ENCODE data around the gene LINGO3. TPM values are rescaled to one million over a fixed set of nuclear protein-coding genes. Genes with fewer than 3 reads are reported as not detected.

Gene LINGO3
- total RNA-seq, 3 donors from 2014 or later (not counting 1 experiment from before 2014, with no cell fraction given): 0.68 to 1.0 (median 0.84) TPM

DNA sequence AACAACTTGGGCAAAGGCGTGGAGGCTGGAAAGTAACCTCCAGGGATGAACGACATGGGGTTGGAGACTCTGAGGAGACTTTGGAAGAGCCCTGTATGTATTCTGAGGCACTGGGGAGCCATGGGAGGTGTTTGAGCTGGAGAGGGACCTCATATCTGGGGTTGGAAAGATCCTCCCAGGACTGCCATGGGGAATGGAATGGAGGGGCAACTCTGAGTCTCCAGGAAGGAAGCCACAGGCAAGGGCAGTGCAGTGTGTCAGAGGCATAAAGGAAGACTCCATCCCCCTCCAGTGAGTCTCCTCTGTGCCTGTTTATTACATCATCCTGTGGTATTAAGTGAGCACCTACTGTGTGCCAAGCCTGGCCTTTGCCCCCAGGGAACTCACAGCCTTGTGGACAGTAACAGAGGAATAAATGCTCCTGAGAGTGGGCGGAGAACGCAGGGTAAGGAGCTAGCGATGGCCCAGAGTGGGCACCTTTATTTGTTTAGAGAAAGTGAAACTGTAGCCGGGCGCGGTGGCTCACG lies 33.7 kb downstream of the LINGO3 start:
- Mint-ChIP-seq H3K4me1 (peaks cover 26 to 65% of the 10 kb centered on the region in 2 donors), H3K36me3 (no peaks in the 10 kb centered on the region), H3K9me3 (no peaks in the 10 kb centered on the region), H3K27ac (peak overlapping the region; percentile 87 to 97), H3K4me3 (peak overlapping the region; percentile 75), H3K27me3 (ENCODE audit: low read depth in 2 of 2) (no peaks in the 10 kb centered on the region)
- 88% methylated on average over 9 of the region's 9 CpGs for WGBS (ENCODE audit: insufficient coverage)
- no peaks in the 10 kb centered on the region for H3K9me3 ChIP-seq (ENCODE audit: control insufficient read depth, insufficient read depth, low read length)
- intact Hi-C loops (cut with micrococcal nuclease): loop anchor here (10.0 kb wide), 1 partner anchor 51 kb away; the partner anchor contains the start of genes LSM7 and SPPL2B
- H3K4me1 ChIP-seq (ENCODE audit: control insufficient read depth, insufficient read depth, low read length): peaks cover 45% of the 10 kb centered on the region
- TF ChIP-seq, protein P1, sequence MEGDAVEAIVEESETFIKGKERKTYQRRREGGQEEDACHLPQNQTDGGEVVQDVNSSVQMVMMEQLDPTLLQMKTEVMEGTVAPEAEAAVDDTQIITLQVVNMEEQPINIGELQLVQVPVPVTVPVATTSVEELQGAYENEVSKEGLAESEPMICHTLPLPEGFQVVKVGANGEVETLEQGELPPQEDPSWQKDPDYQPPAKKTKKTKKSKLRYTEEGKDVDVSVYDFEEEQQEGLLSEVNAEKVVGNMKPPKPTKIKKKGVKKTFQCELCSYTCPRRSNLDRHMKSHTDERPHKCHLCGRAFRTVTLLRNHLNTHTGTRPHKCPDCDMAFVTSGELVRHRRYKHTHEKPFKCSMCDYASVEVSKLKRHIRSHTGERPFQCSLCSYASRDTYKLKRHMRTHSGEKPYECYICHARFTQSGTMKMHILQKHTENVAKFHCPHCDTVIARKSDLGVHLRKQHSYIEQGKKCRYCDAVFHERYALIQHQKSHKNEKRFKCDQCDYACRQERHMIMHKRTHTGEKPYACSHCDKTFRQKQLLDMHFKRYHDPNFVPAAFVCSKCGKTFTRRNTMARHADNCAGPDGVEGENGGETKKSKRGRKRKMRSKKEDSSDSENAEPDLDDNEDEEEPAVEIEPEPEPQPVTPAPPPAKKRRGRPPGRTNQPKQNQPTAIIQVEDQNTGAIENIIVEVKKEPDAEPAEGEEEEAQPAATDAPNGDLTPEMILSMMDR (IDR thresholded peaks at IDR 0.05): no peak
- peak overlapping the region; percentile 33 for H3K27ac ChIP-seq (ENCODE audit: low read length)
- peaks cover 20% of the 10 kb centered on the region for H3K36me3 ChIP-seq (ENCODE audit: control insufficient read depth, insufficient read depth, low read length)
- no peaks in the 10 kb centered on the region for H3K27me3 ChIP-seq (ENCODE audit: control insufficient read depth, insufficient read depth, low read length)
- no peak overlapping the region for H3K4me3 ChIP-seq (ENCODE audit: low read length)
- DNase-seq (no peak), ATAC-seq (no peak)

DNA sequence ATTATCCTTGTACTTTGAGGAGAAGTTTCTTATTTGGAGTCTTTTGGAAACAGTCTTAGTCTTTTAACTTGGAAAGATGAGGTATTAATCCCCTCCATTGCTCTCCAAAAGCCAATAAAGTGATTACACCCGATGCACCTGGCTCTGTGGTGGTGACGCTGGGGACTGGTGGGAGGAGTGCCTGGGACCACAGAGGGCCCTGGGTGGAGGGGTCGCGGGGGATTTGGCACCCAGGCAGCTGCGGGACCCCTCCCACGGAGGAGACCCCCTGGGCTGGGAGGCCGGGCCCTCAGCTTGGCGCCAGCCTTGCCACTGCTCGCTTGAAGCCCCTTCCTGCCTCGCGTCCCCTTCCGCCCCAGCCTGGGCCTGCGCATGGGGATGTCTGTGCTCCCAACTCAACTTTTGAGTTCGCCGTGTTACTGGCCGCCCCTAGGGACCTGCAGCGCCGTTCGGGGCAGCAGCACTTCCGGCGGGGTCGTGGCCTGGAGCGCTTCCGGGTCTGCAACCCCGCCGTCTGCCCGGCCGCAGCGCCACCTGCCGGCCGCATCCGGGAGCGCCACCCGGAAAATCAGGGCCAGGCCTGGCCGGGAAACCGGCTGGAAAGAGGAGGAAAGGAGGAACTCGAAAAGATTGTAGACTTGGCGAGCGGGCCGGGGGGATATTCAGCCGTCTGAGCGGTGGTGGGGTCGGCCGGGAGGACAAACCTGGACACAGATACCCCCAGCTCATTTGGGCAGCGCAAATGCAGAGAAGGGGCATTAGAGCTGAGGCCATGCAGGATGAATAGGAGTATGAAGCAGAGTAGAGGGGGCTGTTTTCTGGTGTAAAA lies 34.4 kb downstream of the LINGO3 start:
- Histone ChIP-seq H3K36me3 (ENCODE audit: control insufficient read depth, insufficient read depth, low read length) (peaks cover 20% of the 10 kb centered on the region), H3K27ac (ENCODE audit: low read length) (peak overlapping the region; percentile 48), H3K27me3 (ENCODE audit: control insufficient read depth, insufficient read depth, low read length) (no peaks in the 10 kb centered on the region), H3K4me1 (ENCODE audit: control insufficient read depth, insufficient read depth, low read length) (peaks cover 48% of the 10 kb centered on the region), H3K9me3 (ENCODE audit: control insufficient read depth, insufficient read depth, low read length) (no peaks in the 10 kb centered on the region), H3K4me3 (ENCODE audit: low read length) (peak overlapping the region; percentile 1)
- H3K36me3 Mint-ChIP-seq: no peaks in the 10 kb centered on the region
- 13% methylated on average over 45 of the region's 45 CpGs for WGBS (ENCODE audit: insufficient coverage)
- H3K9me3 Mint-ChIP-seq: no peaks in the 10 kb centered on the region
- H3K27me3 Mint-ChIP-seq (ENCODE audit: low read depth in 2 of 2): no peaks in the 10 kb centered on the region
- DNase-seq (peak; percentile 82 to 88), ATAC-seq (peak; percentile 19 to 38 (median 23))
- H3K4me1 Mint-ChIP-seq: peaks cover 26 to 60% of the 10 kb centered on the region in 2 donors
- TF ChIP-seq, protein P1 (IDR thresholded peaks at IDR 0.05): peak; percentile 98
- H3K4me3 Mint-ChIP-seq: peak overlapping the region; percentile 75
- peak overlapping the region; percentile 87 to 97 for H3K27ac Mint-ChIP-seq
- intact Hi-C loops (cut with micrococcal nuclease): loop anchor here (1.0 to 10.0 kb wide), 3 partner anchors 37 to 117 kb away; partner anchors contain the start of genes LSM7, PLEKHJ1, SF3A2 and SPPL2B

- DNase-seq (peak in 1 of 2 donors; percentile 54), ATAC-seq (no peak)
- TF ChIP-seq, protein P1 (IDR thresholded peaks at IDR 0.05): no peak
- H3K27me3 Mint-ChIP-seq (ENCODE audit: low read depth in 2 of 2): no peaks in the 10 kb centered on the region
- Histone ChIP-seq H3K27ac (ENCODE audit: low read length) (peak overlapping the region; percentile 89), H3K36me3 (ENCODE audit: control insufficient read depth, insufficient read depth, low read length) (peaks cover 20% of the 10 kb centered on the region), H3K9me3 (ENCODE audit: control insufficient read depth, insufficient read depth, low read length) (no peaks in the 10 kb centered on the region), H3K4me3 (ENCODE audit: low read length) (peak overlapping the region; percentile 97), H3K27me3 (ENCODE audit: control insufficient read depth, insufficient read depth, low read length) (no peaks in the 10 kb centered on the region), H3K4me1 (ENCODE audit: control insufficient read depth, insufficient read depth, low read length) (peaks cover 54% of the 10 kb centered on the region)
- WGBS (ENCODE audit: insufficient coverage): 27% methylated on average over 43 of the region's 43 CpGs
- peak overlapping the region; percentile 90 for H3K4me3 Mint-ChIP-seq
- no peaks in the 10 kb centered on the region for H3K9me3 Mint-ChIP-seq
- peaks cover 20 to 52% of the 10 kb centered on the region in 2 donors for H3K4me1 Mint-ChIP-seq
- no peaks in the 10 kb centered on the region for H3K36me3 Mint-ChIP-seq
- intact Hi-C loops (cut with micrococcal nuclease): loop anchor here (2.0 to 10.0 kb wide), 2 partner anchors 53 to 115 kb away; partner anchors contain the start of genes LSM7 and SPPL2B
- H3K27ac Mint-ChIP-seq: peak overlapping the region; percentile 87 to 97
Observed at GRCh38 chr19:2271234-2272103, 36.5 kb downstream of the LINGO3 start.

Measured in natural killer cell (primary cell).